ENCODE data around the gene TEX261. TPM values are rescaled to one million over a fixed set of nuclear protein-coding genes. Genes with fewer than 3 reads are reported as not detected.
"Not testable (repeated sequence)": the region's sequence is repeated elsewhere in the genome, so short reads cannot be mapped to it uniquely, and the experiment has no call there.

TEX261 gene
- total RNA-seq: 10 to 100 TPM; 43.6 to 58.8 TPM

DNA sequence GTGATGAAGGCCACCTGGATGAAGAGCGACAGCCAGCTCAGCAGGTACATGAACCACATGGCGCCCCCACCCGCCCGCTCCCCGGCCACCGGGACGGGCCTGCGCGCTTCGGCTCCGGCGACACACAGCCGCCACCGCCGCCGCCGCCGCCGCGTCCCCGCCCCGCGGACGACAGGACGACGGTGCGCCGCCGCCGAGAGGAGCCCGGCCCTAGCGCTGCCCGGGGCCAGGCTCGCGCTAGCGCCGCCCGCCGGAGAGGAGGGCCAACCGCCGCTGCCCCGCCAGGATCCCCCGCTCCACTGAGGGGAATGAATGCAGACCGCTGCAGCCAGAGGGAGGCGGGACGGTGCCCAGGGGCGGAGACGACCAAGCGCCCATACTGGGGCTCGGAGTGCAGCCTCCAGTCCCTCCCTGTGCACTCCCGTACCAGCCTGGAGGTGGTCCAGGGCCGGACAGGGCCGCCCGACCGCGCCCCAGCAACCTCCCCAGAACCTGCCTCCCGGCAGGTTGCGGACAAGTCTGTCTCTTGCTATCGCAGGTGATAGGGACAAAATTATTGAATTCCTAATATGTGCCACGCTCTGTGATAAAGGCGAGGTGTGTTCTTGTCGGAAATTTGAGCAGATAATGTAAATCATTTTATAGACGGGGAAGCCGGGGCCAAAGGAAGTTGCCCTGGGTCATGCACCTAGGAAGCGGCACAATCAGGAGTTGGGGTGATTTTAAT is at the start of gene TEX261:
Gene TEX261, minus strand, starts transcription at position 175 of the 727 bp plus-strand sequence. Its CDS starts 116 bp downstream, at position 59.
- intact Hi-C loops (cut with DNase I): no loop called here
- peak; percentile 90 for DNase-seq

DNA sequence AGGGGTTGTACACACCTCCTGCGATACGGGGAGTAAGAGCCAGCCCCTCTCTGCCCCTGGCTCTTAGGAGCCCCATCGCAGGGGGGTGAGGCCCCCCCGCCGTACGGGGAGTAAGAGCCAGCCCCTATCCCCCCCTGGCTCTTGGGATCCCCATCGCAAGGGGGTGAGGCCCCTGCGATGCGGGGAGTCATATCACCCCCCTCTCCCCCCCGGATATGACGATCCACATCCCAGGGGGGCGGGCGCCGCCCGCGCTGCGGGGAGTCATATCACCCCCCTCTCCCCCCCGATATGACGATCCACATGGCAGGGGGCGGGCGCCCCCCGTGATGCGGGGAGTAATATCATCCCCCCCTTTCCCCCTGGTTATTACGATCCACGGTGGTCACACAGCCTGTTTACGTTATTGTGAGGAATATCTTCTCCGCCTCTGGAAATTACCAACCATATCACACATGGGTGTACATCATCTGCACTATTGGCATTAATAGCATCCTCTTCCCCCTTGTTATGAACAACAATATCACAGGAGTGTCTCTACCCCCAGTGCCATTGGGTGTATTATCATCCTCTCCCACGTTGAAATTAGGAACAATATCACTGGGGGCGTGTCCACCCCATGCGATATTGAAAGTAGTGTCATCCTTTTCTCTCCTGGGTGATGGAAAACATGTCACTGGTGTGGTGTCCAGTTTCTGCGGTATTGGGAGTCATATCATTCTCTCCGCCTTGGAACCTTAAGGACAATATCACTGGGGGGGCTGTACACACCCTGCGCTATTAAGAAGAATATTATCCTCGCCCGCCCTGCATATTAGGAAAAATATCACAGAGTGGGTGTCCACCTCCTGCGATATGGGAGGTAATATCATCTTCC is 49.1 kb upstream of the TEX261 start:
- TF ChIP-seq, protein P1, sequence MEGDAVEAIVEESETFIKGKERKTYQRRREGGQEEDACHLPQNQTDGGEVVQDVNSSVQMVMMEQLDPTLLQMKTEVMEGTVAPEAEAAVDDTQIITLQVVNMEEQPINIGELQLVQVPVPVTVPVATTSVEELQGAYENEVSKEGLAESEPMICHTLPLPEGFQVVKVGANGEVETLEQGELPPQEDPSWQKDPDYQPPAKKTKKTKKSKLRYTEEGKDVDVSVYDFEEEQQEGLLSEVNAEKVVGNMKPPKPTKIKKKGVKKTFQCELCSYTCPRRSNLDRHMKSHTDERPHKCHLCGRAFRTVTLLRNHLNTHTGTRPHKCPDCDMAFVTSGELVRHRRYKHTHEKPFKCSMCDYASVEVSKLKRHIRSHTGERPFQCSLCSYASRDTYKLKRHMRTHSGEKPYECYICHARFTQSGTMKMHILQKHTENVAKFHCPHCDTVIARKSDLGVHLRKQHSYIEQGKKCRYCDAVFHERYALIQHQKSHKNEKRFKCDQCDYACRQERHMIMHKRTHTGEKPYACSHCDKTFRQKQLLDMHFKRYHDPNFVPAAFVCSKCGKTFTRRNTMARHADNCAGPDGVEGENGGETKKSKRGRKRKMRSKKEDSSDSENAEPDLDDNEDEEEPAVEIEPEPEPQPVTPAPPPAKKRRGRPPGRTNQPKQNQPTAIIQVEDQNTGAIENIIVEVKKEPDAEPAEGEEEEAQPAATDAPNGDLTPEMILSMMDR (IDR thresholded peaks at IDR 0.05): no peak
- intact Hi-C loops (cut with DNase I): no loop called here

More for the DNA sequence above, at the start of gene TEX261:
- Histone ChIP-seq H3K4me1 (peaks cover 9% of the 10 kb centered on the region), H3K9me3 (no peaks in the 10 kb centered on the region), H3K27me3 (no peaks in the 10 kb centered on the region), H3K36me3 (peaks cover 5% of the 10 kb centered on the region), H3K4me3 (peak within 1 kb of the TSS; percentile 99), H3K27ac (peak within 1 kb of the TSS; percentile 73), H3K9ac (ENCODE audit: low read depth in 2 of 2, low read length in 2 of 2) (peak within 1 kb of the TSS; percentile 81 to 93)
- TF ChIP-seq, protein P1 (IDR thresholded peaks at IDR 0.05): peak; percentile 37

DNA sequence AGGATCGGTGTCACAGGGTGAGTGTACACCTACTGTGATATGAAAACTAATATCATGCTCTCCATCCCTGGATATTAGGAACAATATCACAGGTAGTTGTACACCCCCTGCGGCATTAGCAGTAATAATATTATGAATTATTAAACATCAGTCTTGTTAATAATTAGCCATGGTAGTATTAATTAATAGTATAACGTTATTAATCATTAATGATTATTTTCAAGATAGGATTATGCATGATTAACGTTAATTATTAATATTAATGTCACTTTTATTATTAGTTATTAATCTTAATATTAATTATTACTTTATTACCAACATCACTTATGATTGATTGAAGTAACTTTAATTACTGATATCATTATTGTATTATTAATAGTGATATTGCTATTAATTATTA is 47.6 kb upstream of the TEX261 start:
- H3K27ac ChIP-seq: no peak overlapping the region
- DNase-seq: no peak
- H3K9ac ChIP-seq (ENCODE audit: low read depth in 2 of 2, low read length in 2 of 2): no peak overlapping the region
- H3K4me1 ChIP-seq: no peaks in the 10 kb centered on the region
- TF ChIP-seq, protein P1 (IDR thresholded peaks at IDR 0.05): no peak
- H3K9me3 ChIP-seq: no peaks in the 10 kb centered on the region
- intact Hi-C loops (cut with DNase I): no loop called here
- no peak overlapping the region for H3K4me3 ChIP-seq
- H3K36me3 ChIP-seq: no peaks in the 10 kb centered on the region
- H3K27me3 ChIP-seq: no peaks in the 10 kb centered on the region

More for the DNA sequence above, 49.1 kb upstream of the TEX261 start:
- H3K9me3 ChIP-seq: no peaks in the 10 kb centered on the region
- H3K36me3 ChIP-seq: no peaks in the 10 kb centered on the region
- no peak overlapping the region for H3K9ac ChIP-seq (ENCODE audit: low read depth in 2 of 2, low read length in 2 of 2)
- no peak for DNase-seq
- H3K27me3 ChIP-seq: no peaks in the 10 kb centered on the region
- H3K4me3 ChIP-seq: no peak overlapping the region
- H3K27ac ChIP-seq: no peak overlapping the region
- no peaks in the 10 kb centered on the region for H3K4me1 ChIP-seq

DNA sequence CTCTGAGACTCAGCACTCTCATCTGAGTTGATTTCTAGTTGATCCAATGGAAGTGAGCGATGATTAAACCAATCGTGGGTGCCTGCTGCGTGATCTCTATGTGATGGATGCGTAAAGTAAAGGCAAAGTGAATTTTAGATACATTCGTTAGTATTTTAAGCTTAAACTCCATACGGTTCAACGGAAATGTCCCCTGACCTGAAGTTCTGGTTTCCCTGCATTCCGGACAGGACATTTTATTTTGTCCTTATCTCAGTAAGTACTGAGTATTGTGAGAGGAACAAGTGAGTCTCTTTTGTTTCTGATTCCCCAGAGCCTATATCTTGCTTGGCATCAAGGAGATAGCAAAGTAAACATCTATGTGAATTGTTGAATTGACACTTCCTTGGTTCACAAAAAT is 41.6 kb upstream of the TEX261 start:
- H3K36me3 ChIP-seq; H3K4me3 ChIP-seq; H3K9ac ChIP-seq (ENCODE audit: low read depth in 2 of 2, low read length in 2 of 2); intact Hi-C loops (cut with DNase I); H3K9me3 ChIP-seq; H3K27me3 ChIP-seq; DNase-seq; H3K4me1 ChIP-seq; H3K27ac ChIP-seq: not testable (repeated sequence)

DNA sequence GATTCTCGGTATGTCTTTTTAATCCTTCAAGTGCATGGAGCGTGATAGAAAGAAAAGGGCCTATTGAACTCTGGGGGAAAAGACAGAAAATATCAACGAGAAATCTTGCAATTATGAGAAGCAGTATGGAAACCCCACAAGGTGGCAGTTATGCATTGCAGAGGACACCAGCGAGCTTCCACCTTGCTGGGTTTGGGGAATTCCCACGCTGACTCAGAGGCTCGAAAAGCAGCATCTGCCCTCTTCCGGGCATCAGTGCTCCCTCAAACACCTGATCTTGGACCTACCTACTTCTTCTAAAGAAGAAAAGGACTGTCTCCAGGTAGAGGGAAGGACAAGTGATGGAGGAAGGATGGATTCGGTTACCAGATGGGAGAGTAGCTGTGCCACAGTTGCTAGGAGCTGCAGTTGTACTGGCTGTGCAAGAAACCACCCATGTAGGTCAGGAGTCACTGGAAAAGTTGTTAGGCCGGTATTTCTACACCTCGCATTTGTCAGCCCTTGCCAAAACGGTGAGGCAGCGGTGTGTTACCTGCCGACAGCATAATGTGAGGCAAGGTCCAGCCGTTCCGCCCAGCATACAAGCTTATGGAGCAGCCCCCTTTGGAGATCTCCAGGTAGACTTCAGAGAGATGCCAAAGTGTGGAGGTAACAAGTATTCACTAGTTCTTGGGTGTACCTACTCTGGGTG is 29.0 kb upstream of the TEX261 start:
- H3K9ac ChIP-seq (ENCODE audit: low read depth in 2 of 2, low read length in 2 of 2); H3K4me3 ChIP-seq; H3K9me3 ChIP-seq; intact Hi-C loops (cut with DNase I); H3K27me3 ChIP-seq; H3K27ac ChIP-seq; H3K36me3 ChIP-seq; H3K4me1 ChIP-seq: not testable (repeated sequence)
- peak; percentile 73 for DNase-seq

DNA sequence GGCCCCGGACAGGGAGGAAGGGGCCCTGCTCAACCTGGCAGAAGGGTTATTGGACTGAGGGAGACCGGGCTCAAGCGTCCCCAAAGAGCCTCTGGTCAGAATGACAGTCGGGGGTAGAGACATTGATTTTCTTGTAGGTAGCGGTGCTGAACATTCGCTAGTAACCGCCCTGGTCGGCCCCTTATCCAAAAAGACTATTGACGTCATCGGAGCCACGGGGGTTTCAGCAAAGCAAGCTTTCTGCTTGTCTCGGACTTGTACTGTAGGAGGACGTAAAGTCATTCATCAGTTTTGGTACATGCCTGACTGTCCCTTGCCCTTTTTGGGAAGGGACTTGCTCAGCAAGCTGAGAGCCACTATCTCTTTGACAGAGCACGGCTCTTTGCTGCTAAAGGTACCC is 26.7 kb upstream of the TEX261 start:
- H3K27ac ChIP-seq; H3K9ac ChIP-seq (ENCODE audit: low read depth in 2 of 2, low read length in 2 of 2); intact Hi-C loops (cut with DNase I); H3K4me1 ChIP-seq; H3K36me3 ChIP-seq; H3K4me3 ChIP-seq; DNase-seq; H3K27me3 ChIP-seq; H3K9me3 ChIP-seq: not testable (repeated sequence)

DNA sequence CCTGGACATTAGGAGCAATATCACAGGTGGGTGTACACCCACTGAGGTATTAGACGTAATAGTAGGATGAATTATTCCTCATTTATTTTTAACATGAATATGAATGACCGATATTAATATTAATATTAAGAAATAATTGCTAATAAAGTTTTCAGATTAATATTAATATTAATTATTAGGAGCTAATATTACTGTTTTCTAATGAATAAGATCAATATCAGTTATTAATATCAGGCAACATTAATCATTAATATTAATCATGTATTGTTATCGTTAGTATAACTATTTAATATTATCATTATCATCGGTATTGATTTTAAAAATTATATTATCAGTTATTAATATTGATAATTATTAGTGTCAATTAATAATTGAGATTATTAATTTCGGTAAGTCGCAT is 25.3 kb upstream of the TEX261 start:
- H3K4me1 ChIP-seq; H3K9ac ChIP-seq (ENCODE audit: low read depth in 2 of 2, low read length in 2 of 2); H3K36me3 ChIP-seq; intact Hi-C loops (cut with DNase I); DNase-seq; H3K27ac ChIP-seq; H3K27me3 ChIP-seq; H3K9me3 ChIP-seq; H3K4me3 ChIP-seq: not testable (repeated sequence)
